NCI-H748 (cell line): ENCODE measurements around the gene NUDT21.
A peak's percentile ranks its signal among the peaks of the same experiment; 100 is the strongest.
"Not testable (repeated sequence)": the region's sequence is repeated elsewhere in the genome, so short reads cannot be mapped to it uniquely, and the experiment has no call there.

Source experiments
- DNase-seq: peaks from one replicate; lab custom pipeline; 2025; ENCODE audit not compliant: unreplicated experiment; lab: John Stamatoyannopoulos, UW

NUDT21 gene

GRCh38 chr16:56419740-56420548, 31.2 kb downstream of the NUDT21 start:
- no peak for DNase-seq

- no peak for DNase-seq
Observed at GRCh38 chr16:56417138-56417537, 34.0 kb downstream of the NUDT21 start.

GRCh38 chr16:56415875-56416274, 35.3 kb downstream of the NUDT21 start:
- DNase-seq = no peak

GRCh38 chr16:56414366-56414765, 36.8 kb downstream of the NUDT21 start:
- no peak for DNase-seq

GRCh38 chr16:56413381-56413780, 37.8 kb downstream of the NUDT21 start:
- DNase-seq = no peak

- no peak for DNase-seq
Observed at GRCh38 chr16:56411624-56412023, 39.5 kb downstream of the NUDT21 start.

GRCh38 chr16:56411123-56411522, 40.0 kb downstream of the NUDT21 start:
- DNase-seq = no peak

GRCh38 chr16:56409195-56409594, 41.9 kb downstream of the NUDT21 start:
- no peak for DNase-seq

GRCh38 chr16:56408379-56409098, 42.6 kb downstream of the NUDT21 start:
- DNase-seq = no peak

GRCh38 chr16:56405977-56406672, 45.0 kb downstream of the NUDT21 start:
- no peak for DNase-seq

GRCh38 chr16:56401482-56401881, 49.6 kb downstream of the NUDT21 start:
- DNase-seq = peak; percentile 71

GRCh38 chr16:56400458-56400857, 50.7 kb downstream of the NUDT21 start:
- no peak for DNase-seq

- no peak for DNase-seq
Observed at GRCh38 chr16:56399486-56399885, 51.6 kb downstream of the NUDT21 start.

GRCh38 chr16:56399047-56399446, 52.1 kb downstream of the NUDT21 start:
- no peak for DNase-seq

- not testable (repeated sequence) for DNase-seq
Observed at GRCh38 chr16:56396724-56397123, 54.4 kb downstream of the NUDT21 start.

- no peak for DNase-seq
Observed at GRCh38 chr16:56389554-56389953, 61.6 kb downstream of the NUDT21 start.

GRCh38 chr16:56388209-56388608, 62.9 kb downstream of the NUDT21 start:
- DNase-seq = no peak

GRCh38 chr16:56387396-56387795, 63.7 kb downstream of the NUDT21 start:
- no peak for DNase-seq

- DNase-seq = no peak
Observed at GRCh38 chr16:56384074-56384721, 66.9 kb downstream of the NUDT21 start.

GRCh38 chr16:56382901-56383355, 68.2 kb downstream of the NUDT21 start:
- DNase-seq = no peak

- no peak for DNase-seq
Observed at GRCh38 chr16:56382459-56382858, 68.7 kb downstream of the NUDT21 start.
